Astrocyte of the spinal cord (primary cell): Measurements from ENCODE around the gene RAB44.
A peak's percentile ranks its signal among the peaks of the same experiment; 100 is the strongest.

Source experiments
- DNase-seq: peaks from one replicate; pipeline ENCODE4 v3.0.0; 2011; ENCODE audit warnings: low read depth, low spot score
- H3K4me3 ChIP-seq: 2 replicates; pipeline ENCODE4 v1.5.1; 2011; ENCODE audit warnings: low read depth, mild to moderate bottlenecking, low read length, moderate library complexity
- in situ Hi-C: cut with HindIII; loops from 2 replicates; pipeline ENCODE4 v1.10.0; 2017; ENCODE audit warnings: low sequenced_read_pairs
- TF ChIP-seq, protein P1 (sequence below): IDR thresholded peaks from 2 replicates; pipeline ENCODE4 v1.5.1; 2012; ENCODE audit warnings: low read depth, mild to moderate bottlenecking, low read length, inconsistent platforms

The RAB44 gene

DNA sequence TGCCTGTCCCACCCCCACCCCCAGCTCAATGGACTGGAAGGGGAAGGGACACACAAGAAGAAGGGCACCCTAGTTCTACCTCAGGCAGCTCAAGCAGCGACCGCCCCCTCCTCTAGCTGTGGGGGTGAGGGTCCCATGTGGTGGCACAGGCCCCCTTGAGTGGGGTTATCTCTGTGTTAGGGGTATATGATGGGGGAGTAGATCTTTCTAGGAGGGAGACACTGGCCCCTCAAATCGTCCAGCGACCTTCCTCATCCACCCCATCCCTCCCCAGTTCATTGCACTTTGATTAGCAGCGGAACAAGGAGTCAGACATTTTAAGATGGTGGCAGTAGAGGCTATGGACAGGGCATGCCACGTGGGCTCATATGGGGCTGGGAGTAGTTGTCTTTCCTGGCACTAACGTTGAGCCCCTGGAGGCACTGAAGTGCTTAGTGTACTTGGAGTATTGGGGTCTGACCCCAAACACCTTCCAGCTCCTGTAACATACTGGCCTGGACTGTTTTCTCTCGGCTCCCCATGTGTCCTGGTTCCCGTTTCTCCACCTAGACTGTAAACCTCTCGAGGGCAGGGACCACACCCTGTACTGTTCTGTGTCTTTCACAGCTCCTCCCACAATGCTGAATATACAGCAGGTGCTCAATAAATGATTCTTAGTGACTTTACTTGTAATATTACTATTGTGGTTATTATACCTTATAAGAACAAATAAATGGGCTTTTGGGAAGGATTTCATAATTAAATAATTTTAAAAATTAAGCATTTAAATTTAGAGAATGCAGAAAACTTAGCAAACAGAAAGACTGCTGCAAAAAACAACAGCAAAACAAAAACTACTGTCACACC is 10.7 kb upstream of the RAB44 start:
- H3K4me3 ChIP-seq, result no peak overlapping the region
- in situ Hi-C loops, result no loop called here
- TF ChIP-seq, protein P1, sequence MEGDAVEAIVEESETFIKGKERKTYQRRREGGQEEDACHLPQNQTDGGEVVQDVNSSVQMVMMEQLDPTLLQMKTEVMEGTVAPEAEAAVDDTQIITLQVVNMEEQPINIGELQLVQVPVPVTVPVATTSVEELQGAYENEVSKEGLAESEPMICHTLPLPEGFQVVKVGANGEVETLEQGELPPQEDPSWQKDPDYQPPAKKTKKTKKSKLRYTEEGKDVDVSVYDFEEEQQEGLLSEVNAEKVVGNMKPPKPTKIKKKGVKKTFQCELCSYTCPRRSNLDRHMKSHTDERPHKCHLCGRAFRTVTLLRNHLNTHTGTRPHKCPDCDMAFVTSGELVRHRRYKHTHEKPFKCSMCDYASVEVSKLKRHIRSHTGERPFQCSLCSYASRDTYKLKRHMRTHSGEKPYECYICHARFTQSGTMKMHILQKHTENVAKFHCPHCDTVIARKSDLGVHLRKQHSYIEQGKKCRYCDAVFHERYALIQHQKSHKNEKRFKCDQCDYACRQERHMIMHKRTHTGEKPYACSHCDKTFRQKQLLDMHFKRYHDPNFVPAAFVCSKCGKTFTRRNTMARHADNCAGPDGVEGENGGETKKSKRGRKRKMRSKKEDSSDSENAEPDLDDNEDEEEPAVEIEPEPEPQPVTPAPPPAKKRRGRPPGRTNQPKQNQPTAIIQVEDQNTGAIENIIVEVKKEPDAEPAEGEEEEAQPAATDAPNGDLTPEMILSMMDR, result no peak
- DNase-seq, result no peak

DNA sequence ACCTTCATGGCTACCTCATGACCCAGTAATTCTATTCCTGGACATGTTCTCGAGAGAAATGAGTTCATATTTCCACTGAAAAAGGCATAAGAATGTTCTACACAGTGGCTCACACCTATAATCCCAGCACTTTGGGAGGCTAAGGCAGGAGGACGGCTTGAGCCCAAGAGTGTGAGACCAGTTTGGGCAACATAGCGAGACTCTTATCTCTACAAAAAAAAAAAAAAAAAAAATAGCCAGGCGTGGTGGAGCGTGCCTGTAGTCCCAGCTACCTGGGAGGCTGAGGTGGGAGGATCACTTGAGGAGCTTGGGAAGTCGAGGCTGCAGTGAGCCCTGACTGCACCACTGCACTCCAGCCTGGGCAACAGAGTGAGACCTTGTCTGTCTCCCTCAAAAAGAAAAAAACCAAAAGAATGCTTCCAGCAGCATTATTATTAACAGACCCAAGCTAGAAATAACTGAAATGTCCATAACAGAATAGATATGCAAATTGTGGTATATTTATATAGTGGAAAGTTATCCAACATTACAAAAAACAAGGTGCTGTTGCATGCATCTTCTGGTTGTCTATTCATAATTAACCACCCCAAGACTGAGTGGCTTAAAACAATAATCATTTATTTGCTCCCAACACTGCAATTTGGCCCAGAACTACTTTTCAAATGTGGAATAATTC is 9.4 kb upstream of the RAB44 start:
- TF ChIP-seq, protein P1, result no peak
- no peak overlapping the region for H3K4me3 ChIP-seq
- in situ Hi-C loops, result no loop called here
- DNase-seq, result peak; percentile 32

DNA sequence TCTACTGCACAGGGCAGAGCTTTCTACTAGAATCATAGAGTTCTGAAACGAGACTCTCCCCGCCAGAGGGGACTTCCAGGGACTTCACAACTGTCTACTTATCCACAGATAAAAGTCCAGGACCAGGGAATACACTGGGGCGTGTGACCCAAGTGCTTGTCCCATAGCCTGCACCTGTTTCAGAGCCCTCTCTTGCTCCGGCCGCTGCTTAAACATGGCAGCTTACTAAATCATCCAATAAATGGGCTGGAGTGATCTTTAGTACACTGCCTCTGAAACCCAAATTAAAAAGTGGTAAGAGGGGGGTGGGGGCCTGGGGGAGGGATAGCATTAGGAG is 8.9 kb upstream of the RAB44 start:
- H3K4me3 ChIP-seq, result no peak overlapping the region
- in situ Hi-C loops, result no loop called here
- TF ChIP-seq, protein P1, result no peak
- DNase-seq, result peak; percentile 22

DNA sequence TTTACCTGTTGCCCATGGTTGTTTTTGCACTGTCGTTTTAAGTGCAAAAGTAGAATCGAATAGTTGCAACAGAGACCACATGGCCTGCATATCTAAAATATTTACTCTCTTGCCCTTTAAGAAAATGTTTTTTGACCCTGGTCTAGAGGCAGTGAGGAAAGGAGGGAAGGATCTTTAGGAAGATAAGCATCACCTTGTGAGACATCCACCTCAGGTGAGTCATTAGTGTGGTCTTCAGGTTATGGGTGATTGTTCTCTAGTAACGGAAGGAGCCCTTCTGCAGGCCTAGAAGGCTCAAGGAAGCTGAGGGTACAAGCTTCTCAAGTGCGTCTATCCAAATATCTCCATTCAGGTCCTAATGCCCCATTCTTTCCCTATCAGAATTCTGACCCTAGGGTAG is 6.6 kb upstream of the RAB44 start:
- no peak overlapping the region for H3K4me3 ChIP-seq
- in situ Hi-C loops, result no loop called here
- TF ChIP-seq, protein P1, result no peak
- no peak for DNase-seq

DNA sequence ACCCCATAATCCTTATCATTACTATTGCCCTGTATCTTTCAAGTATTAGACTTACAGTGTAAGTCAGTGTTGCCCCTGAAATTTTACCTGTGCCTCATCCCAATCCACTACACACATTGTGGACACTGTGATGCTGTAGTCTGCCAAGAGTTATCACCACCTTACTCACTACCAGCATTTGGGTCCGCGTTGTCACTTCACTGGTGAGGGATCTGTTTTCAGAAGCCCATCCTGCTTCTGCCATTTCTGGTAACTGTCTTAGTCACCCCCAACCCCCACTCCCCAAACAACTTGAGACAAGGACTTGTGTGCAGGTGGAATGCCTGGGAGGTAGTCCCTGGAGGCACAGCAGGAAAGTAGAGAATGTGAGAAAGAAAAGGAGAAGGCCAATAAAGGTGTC is 6.0 kb upstream of the RAB44 start:
- TF ChIP-seq, protein P1, result no peak
- no peak for DNase-seq
- H3K4me3 ChIP-seq, result no peak overlapping the region
- in situ Hi-C loops, result no loop called here

DNA sequence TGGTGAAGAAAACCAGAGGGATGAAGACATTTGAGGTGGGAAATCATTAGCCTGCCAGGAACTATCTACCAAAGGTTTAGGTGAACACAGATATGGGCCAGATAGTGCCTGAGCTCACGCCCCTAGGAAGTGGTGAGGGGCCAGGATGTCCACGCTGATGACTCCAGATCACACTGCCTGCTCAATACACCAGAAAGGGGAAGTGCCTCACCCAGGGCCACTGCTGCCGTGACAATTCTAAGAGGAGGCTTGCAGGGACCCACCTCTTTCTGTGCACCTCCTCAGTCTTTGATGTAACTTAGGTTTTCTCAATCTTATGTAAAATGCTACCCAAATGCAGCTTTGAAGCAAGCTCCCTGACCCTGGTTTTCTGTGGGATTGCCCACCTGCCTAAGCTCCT is 5.4 kb upstream of the RAB44 start:
- DNase-seq, result no peak
- TF ChIP-seq, protein P1, result no peak
- in situ Hi-C loops, result no loop called here
- H3K4me3 ChIP-seq, result no peak overlapping the region
